ENCODE measurements around the gene PAPPA. TPM values are rescaled to one million over a fixed set of nuclear protein-coding genes. Genes with fewer than 3 reads are reported as not detected.

PAPPA gene
- total and polyA plus RNA-seq, 2 of the 8 experiments (the other 6 are each of a cell fraction or from before 2014, with no cell fraction given): 0.18 to 0.63 TPM

DNA sequence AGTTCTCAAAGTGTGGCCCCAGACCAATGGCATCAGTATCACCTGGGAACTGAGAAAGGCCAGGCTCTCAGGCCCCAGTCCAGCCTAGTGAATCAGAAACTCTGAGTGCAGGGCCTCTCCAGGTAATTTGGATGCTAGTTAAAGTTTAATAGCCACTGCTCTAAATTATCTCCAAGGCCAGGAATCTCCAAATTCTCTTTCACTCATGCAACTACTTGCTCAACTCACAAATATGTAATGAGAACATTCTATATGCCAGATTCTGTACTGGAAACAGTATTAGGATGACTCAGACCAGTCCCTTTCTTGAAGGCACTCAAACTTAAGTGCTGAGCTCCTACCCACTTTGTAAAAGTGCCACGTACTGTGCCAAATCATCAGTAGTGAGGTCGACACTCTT lies 84.6 kb downstream of the PAPPA start (continued):
- no peak for TF ChIP-seq RXRA (IDR thresholded peaks at IDR 0.05; ENCODE audit: insufficient read depth, low read depth, low read length)
- no peak for TF ChIP-seq FOSL1 (IDR thresholded peaks at IDR 0.05; ENCODE audit: insufficient read depth, low read depth, low read length)
- TF ChIP-seq RAD21 (IDR thresholded peaks at IDR 0.05 in 1 of 2, conservative IDR thresholded peaks at IDR 0.05 in 1 of 2; ENCODE audit: low read depth in 2 of 2, low read length in 2 of 2): no peak
- no peak for TF ChIP-seq POLR2A (IDR thresholded peaks at IDR 0.05; ENCODE audit: control extremely low read depth in 1 of 2, low read depth in 2 of 2, low read length in 2 of 2)
- no peak for TF ChIP-seq CEBPB (IDR thresholded peaks at IDR 0.05; ENCODE audit: low read depth, low read length)
- TF ChIP-seq SP2 (IDR thresholded peaks at IDR 0.05; ENCODE audit: low read length): no peak
- no peak for TF ChIP-seq CHD2 (IDR thresholded peaks at IDR 0.05; ENCODE audit: low read length)
- TF ChIP-seq SRF (IDR thresholded peaks at IDR 0.05; ENCODE audit: low read depth, low read length): no peak
- no peak for TF ChIP-seq TAF7 (optimal IDR thresholded peaks at IDR 0.05; ENCODE audit: borderline replicate concordance, low read depth, low read length)
- no peak for TF ChIP-seq PHF8 (conservative IDR thresholded peaks at IDR 0.05; ENCODE audit: low read depth, low read length)
- TF ChIP-seq KDM4A (IDR thresholded peaks at IDR 0.05; ENCODE audit: low read depth, low read length, severe bottlenecking): no peak
- TF ChIP-seq POLR2AphosphoS5 (IDR thresholded peaks at IDR 0.05; ENCODE audit: low read depth, low read length): no peak
- TF ChIP-seq, protein P1, sequence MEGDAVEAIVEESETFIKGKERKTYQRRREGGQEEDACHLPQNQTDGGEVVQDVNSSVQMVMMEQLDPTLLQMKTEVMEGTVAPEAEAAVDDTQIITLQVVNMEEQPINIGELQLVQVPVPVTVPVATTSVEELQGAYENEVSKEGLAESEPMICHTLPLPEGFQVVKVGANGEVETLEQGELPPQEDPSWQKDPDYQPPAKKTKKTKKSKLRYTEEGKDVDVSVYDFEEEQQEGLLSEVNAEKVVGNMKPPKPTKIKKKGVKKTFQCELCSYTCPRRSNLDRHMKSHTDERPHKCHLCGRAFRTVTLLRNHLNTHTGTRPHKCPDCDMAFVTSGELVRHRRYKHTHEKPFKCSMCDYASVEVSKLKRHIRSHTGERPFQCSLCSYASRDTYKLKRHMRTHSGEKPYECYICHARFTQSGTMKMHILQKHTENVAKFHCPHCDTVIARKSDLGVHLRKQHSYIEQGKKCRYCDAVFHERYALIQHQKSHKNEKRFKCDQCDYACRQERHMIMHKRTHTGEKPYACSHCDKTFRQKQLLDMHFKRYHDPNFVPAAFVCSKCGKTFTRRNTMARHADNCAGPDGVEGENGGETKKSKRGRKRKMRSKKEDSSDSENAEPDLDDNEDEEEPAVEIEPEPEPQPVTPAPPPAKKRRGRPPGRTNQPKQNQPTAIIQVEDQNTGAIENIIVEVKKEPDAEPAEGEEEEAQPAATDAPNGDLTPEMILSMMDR (IDR thresholded peaks at IDR 0.05; ENCODE audit: control extremely low read depth in 1 of 3, insufficient read depth in 1 of 3, low read depth in 1 of 3, low read length in 3 of 3): no peak
- TF ChIP-seq HDAC6 (IDR thresholded peaks at IDR 0.05; ENCODE audit: low read depth, low read length): no peak
- no peak for TF ChIP-seq SP4 (IDR thresholded peaks at IDR 0.05; ENCODE audit: low read length)
- TF ChIP-seq TEAD4 (IDR thresholded peaks at IDR 0.05; ENCODE audit: low read depth, low read length): no peak
- TF ChIP-seq KDM1A (IDR thresholded peaks at IDR 0.05; ENCODE audit: borderline replicate concordance, low read length): no peak

Data from H1 (cell line).